GM12874 (cell line): ENCODE data around the gene PYGB.

ENCODE experiments used
- CTCF ChIP-seq: IDR thresholded peaks from 2 replicates; pipeline ENCODE4 v1.5.1; 2011; ENCODE audit warnings: low read depth, mild to moderate bottlenecking, control low read depth, low read length, moderate library complexity; ENCODE audit not compliant: insufficient read depth

Gene PYGB

GRCh38 chr20:25269057-25269832, 21.4 kb downstream of the PYGB start:
- TF ChIP-seq CTCF: no peak

- no peak for TF ChIP-seq CTCF
Measured at GRCh38 chr20:25269833-25270170, 21.9 kb downstream of the PYGB start.

DNA sequence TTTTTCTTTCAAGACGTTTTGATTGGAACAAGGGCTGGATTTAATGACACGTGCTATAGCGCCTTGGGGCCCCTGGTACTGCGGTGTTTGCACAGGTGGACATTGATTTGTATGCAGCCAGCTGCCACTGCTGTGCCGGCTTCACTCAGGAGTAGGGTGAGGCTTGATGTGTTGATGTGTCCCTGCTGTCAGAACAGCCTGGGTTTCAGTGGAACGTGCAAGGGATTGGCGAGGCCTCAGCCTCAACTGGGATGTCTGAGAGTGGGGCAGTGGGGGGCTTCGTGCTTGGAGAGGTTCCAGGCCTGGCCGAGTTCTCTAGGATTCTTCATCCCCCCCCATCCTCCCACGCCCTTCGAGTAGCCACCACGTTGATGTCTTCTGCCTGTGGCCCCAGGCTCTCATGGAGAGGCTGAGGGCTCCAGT, 23.0 kb downstream of the PYGB start:
- TF ChIP-seq CTCF: no peak

DNA sequence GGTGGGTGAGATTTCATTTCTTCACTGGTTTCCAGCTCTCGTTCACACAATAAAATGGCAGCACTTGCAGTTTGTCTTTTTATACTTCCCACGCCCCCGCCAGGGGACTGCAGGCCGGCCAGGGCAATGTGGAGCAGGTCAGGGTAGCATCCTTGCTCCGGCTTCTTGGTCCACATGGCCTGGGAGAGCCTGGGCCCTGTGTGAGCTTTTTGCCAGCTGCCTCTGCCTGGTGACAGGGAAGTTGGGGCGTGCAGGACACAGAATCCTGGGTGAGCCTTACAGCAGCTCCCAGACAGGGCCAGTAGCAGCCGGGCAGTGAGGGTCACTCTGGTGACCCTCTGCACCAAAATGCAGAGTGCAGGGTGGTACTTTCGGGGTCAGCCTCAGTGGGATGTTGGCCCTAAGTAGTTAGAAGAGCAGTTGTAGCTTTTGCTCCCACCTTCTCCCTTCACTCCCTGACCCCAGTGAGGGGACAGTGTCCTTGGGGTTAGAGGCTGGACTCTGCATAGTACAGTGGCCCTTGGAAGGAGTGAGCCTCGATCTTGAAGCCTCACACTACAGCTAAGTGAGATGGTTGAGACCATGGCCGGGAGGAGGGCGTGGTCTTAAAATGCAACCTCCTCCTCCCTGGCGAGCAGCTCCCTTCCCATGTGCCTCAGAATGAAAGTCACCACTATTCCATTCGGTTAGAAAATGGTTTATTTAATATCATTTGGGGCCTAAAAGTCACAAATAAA, 23.8 kb downstream of the PYGB start:
- TF ChIP-seq CTCF: no peak

GRCh38 chr20:25272223-25273000, 24.5 kb downstream of the PYGB start:
- no peak for TF ChIP-seq CTCF

DNA sequence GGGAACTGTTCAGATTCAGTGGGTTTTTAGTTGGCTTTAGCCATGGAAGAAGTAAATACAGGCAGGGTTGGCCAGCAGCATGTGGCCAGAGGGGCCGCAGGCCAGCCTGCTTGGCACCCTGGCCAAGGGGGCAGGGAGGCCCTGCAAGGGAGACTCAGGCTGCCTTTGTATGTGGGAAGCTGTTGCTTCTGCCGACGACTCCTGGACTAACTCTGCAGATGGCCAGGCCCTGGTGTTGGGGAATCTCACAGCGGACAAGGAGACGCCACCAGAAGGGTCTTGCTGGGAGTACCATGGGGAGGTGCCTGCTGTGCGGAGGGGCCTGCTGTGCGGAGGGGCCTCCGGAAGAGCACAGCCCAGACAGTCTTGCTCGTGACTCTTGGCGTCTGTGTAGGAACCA, 25.2 kb downstream of the PYGB start:
- no peak for TF ChIP-seq CTCF

DNA sequence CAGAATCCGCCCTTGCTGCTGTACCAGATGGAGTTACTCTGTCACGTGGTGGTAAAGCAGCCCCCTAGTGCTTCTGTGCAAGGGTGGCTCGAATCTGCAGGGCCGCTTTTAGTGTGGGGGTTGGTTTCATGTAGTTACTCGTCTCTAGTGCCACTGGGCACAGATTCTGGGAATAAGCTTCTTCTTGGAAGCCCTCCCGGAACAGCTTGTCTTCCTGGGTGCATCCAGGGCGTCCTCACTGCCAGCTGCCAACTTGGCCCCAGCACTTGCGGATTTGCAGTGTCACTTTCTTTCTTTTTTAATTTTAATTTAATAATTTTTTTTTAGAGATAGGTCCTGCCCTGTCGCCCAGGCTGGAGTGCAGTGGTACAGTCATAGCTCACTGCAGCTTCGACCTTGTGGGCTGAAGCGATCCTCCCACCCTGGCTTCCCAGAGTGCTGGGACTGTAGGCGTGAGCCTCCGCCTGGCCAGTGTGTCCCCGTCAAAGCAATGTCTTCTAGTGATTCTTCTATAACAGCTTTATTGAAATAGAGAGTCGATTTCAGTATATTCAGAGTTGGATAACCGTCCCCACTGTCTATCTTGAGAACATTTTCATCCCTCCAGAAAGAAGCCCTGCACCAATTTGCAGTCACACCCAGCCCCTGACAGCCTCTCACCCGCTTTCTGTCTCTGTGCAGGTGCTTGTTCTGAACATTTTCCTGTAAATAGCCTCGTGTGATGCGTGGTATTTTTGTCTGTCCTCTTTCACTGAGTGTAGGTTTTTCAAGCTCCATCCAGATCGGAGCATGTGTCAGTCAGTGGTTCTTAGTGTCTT, 25.9 kb downstream of the PYGB start:
- no peak for TF ChIP-seq CTCF
